Activated T-cell treated with anti-CD3 and anti-CD28 coated beads, Interleukin-2, amount 50 U/mL, for 48 hours (primary cell): Measurements from ENCODE around the gene CCDC8.
A peak's percentile ranks its signal among the peaks of the same experiment; 100 is the strongest.
"Not testable (repeated sequence)": the region's sequence is repeated elsewhere in the genome, so short reads cannot be mapped to it uniquely, and the experiment has no call there.

Source experiments
- DNase-seq, 2 experiments: peaks; one replicate each; pipeline ENCODE4 v3.0.0-alpha.2; 2020

The CCDC8 gene

DNA sequence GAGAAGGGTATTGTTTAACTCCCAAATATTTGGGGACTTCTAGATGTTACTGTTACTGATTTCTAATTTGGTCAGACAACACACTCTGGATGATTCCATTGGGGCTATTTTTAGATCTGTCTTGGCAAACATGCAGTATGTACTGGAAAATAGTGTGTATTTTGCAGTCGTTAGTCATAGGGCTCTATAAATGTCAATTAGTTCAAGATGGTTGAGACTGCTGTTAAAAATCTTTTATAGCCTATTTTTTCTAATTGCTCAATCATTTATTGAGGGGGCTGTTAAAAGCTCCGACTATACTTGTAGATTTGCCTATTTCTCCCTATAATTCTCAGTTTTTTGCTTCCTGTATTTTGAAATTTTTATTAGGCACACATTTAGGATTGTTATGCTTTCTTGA, 35.1 kb downstream of the CCDC8 start:
- no peak for DNase-seq

- DNase-seq, result no peak
These were observed 36.9 kb downstream of the CCDC8 start for GRCh38 chr19:46376241-46377153.

GRCh38 chr19:46375476-46376067, 37.8 kb downstream of the CCDC8 start:
- not testable (repeated sequence) for DNase-seq

DNA sequence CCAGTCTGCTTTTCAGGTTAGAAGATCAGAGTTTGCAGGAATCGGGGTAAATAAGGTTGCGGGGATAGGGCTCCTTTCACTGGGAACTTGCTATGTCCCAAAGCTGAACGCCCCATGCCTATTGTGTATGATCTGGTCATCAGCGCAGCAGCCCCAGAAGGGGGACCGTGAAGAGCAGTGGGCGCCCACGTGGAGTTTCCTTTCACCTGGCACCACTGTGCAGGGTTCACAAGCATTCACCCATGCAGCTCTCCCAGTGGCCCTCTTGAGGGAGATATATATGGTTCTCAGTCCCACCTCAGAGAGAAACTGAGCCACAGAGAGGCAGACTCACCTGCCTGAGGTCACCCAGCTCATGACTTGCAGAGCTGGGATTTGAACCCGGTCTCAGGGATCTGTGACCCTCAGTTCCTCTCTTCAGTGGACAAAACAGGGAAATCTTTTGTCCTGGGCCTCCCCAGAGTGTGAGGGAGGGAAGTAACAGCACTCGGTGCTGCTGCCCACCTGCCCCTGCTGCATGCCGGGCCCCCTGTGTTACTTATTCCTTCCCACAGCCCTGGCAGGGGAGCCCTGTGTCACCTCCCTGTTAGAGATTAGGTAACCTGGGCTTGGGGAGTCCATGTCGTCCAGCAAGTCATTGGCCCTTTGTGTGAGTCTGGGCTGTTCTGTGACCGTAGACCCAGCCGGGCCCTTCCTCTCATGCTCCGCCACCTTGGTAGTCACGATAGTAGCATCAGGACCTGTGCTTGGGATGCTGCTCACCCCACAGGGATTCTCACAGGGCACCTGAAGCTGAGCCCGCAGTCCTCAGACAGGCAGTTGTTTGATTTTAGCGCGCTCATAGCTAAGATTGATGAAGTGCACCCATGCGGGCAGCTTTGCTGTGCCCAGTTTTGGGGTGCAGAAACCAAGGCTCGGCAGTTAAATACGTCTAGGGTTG, 38.6 kb downstream of the CCDC8 start:
- DNase-seq, result no peak

- DNase-seq, result no peak
These were observed 39.6 kb downstream of the CCDC8 start for GRCh38 chr19:46373491-46374359.

DNA sequence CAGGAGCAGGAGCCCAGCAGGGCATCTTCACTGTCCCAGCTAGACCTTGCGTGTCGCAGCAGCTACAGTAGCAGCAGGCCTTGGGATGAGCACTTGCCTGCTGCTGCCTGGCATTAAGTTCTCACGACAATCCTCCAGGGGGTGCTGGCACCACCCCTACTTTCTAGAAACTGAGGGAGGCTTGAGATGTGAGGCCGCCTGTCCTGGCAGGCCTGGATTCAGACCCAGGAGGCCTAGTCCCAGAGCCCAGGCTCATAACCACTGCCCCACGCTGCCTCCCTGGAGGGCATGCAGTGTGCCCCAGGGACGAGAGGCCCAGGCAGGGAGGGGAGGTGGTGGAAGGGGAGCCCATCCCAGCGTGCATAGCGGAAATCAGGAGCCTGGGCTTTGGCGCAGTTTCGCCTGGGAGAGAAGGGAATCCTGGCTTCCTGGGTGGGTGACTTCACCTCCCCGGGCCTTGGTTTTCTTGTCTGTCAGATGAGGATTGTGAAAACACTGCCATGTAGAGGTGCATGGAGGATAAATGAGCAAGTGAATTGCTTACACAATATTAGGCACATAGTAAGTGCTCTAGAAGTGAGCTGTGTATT, 40.4 kb downstream of the CCDC8 start:
- no peak for DNase-seq

DNA sequence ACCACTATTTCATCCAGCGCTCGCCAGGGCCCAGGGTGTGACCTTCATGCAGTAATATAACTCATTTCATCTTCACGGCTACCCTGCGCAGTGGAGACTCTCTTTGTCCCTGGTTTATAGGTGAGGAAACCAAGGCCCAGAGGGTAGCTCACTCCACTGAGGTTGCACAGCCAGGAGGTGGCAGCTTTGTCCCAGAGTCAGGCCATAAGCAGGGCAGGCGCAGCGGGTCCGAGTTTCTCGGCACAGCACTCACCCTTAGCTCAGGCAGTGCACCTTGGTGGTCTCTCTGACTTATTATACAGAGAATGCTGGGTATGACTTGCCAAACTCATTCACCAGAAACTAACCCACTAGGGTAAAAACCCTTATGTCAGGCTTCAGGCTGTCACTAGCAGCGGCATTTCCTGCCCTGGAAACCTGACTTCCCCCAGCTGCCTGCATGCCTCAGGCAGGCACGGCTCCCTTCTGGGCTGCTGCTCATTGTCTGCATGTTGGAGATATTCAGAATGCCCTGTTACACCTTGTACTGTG, 41.9 kb downstream of the CCDC8 start:
- no peak for DNase-seq

DNA sequence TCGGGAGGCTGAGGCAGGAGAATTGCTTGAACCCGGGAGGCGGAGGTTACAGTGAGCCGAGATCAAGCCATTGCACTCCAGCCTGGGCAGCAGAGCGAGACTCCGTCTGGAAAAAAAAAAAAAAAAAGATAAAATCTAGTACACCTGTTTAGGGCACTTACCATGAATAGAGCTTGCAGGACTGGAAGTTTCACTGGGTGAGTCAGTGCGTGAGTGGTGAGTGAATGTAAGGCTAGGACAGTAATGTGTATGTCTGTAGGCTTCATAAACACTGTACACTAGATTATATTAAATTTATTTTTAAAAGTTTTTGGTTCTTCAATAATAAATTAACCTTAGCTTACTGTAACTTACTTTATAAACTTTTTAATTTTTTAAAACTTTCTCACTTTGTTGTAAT, 43.5 kb downstream of the CCDC8 start:
- DNase-seq, result peak in 1 of 2 experiments; percentile 35

GRCh38 chr19:46368116-46368515, 45.2 kb downstream of the CCDC8 start:
- no peak for DNase-seq

- no peak for DNase-seq
These were observed 45.9 kb downstream of the CCDC8 start for GRCh38 chr19:46367426-46367825.

- no peak for DNase-seq
These were observed 46.6 kb downstream of the CCDC8 start for GRCh38 chr19:46366620-46367292.

- DNase-seq, result no peak
These were observed 47.8 kb downstream of the CCDC8 start for GRCh38 chr19:46365561-46365960.

DNA sequence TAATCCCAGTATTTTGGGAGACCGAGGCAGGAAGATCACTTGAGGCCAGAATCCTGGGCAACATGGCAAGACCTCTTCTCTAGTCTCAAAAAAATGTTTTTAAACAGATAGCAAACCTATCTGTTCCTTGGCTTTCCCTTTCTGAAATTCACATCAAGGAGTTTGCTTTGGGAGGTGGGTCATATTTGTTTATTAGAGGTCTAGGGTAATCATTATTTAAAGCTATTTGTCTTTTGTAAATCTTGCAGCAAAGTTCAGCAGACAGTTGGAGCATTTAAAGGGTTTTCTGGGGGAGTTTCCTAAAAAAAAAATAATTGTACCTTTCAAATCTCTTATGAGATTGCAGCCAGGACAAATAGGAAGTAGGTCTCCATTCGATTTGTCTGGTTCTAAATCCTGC, 49.0 kb downstream of the CCDC8 start:
- DNase-seq, result no peak

DNA sequence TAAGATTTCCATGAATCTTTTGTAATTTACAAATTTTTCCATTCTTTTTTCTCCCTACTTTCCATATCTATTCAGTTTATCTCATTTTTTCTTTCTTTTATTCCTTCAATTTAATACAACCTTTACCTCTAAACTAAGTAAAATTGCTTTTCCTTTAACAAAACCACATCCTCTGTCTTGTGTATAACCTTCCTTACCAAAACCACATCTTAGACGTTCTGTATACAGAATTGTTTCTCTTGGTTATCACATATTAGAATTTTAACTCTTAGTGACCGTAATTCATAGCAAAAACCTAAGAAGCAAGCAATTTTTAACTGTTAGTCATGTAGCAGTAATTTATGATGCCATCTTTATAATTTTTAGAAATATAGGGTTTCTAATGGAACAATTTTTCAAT, 51.4 kb downstream of the CCDC8 start:
- DNase-seq, result no peak
